HG03175 (cell line): ENCODE data around the gene C5orf63.
"Not testable (repeated sequence)": the region's sequence is repeated elsewhere in the genome, so short reads cannot be mapped to it uniquely, and the experiment has no call there.

ENCODE experiments used
- ATAC-seq: cut with Tn5 transposase; IDR thresholded peaks from one replicate; pipeline ENCODE4 v1.9.1; 2021; ENCODE audit warnings: mild to moderate bottlenecking, moderate library complexity; ENCODE audit not compliant: unreplicated experiment

The C5orf63 gene

DNA sequence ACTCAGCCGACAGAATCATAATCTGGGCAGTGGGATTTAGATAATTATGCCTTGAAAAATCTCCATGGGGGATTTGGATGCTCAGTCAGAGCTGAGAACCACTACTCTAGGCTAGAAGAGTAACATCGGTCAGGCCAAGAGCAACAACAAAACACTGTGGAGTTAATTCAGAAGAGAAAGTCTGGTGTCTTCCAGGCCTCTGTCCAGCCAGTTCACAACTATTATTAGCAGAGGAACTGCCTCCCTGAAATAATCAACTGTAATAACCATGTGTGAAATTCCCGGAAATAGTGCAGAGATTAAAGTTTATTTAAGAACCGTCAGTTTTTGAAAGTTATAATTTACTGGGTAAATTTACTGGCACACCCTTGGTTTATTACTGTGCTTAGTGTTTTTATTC is 34.8 kb downstream of the C5orf63 start:
- no peak for ATAC-seq

DNA sequence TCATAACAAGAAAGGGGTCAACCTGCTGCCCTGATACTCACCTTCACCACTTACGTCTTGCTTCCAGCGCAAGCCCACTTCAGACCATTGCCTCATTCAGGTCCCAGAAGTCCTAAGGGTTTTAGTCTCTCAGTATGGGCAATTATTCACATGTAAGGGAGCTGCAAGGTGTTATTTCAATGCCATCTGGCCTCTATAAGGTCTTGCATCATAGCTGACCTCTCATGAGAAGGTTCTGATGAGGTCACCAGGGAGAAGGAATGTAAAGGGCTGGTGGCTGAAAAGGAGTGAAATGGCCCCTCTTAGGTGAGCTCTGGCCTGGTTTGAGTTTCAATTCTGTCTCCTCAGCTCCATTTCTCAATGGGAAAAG is 41.5 kb downstream of the C5orf63 start:
- ATAC-seq: no peak

DNA sequence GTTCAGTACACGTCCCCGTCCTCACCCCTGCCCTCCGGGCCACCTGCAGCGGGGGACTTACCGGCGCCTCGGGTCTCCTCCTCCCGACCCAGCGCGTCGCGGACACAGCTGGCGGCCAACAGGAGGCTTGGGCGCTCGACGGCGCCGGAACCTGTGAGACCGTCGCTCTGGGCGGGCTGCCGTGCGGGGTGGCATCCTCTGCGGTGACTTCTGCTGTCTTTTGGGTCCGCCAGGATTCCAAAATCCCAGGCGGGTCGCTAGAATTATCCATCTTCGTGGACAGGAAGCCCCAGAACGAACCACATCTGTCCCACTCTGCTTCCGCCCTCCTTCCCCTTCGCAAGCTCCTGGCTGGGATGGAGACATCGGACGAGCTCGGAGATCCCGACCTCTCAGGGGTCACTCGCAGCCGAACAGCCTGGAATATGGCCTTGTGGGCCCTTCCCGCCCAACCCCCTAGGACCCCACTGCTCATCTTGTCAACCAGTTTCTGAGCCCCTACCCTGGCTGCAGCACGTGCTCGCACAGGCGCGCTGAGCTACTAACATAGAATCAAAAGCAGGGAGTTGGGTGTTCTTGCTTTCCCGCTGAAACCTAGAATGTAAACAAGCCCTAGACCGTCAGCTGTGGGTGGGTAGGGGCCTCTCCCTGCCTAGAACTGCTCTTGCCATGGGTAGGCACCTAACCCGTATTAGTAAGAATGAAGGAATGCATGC is 42.0 kb downstream of the C5orf63 start:
- peak; percentile 26 for ATAC-seq

DNA sequence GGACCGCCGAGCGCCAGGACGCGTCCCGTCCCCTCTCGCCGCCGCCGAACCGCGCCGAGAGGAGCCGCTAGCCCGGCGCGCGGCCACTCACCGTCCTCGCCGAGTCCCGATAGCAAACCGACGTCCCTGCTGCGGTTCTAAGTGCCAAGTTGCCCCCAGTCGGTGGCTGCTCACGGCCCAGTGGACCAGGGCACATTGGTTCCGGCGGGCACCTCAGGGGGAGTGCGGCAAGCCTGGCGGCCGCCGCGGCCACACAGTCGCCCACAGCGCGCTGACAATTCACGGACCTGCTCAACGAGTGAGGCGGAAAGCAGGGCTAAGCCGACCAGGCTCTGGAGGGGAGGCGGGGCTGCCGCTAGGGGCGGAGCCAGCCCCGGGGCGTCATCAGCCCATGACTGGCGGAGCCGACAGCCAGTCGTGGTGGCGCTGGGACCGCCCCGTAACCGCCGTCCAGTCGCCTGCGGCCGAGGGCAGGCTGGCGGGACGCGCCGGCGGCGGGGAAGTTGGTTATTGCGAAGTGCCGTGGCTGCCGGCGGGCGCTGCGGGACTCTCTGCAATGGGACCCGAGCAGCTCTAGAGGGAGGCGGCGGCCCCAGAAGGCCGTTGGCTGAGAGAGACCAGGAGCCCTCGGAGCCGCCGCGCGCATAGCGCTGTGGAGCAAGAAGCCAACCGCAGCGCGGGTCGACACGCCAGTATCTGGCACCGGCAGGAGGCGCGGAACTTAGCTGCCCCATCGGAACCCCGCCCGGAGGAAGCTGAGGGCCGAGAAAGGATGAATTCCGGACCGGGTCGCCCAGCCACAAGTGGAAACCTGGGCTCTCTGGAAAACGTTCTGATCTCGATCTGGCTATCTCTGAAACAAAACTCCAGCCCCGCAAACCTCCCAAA is 42.8 kb downstream of the C5orf63 start, which contains the start of gene MARCHF3:
TSS of gene MARCHF3 (minus strand) at position 300 of the 888 bp plus-strand sequence. CDS start 112,387 bp downstream, outside the sequence.
- peak; percentile 95 for ATAC-seq

DNA sequence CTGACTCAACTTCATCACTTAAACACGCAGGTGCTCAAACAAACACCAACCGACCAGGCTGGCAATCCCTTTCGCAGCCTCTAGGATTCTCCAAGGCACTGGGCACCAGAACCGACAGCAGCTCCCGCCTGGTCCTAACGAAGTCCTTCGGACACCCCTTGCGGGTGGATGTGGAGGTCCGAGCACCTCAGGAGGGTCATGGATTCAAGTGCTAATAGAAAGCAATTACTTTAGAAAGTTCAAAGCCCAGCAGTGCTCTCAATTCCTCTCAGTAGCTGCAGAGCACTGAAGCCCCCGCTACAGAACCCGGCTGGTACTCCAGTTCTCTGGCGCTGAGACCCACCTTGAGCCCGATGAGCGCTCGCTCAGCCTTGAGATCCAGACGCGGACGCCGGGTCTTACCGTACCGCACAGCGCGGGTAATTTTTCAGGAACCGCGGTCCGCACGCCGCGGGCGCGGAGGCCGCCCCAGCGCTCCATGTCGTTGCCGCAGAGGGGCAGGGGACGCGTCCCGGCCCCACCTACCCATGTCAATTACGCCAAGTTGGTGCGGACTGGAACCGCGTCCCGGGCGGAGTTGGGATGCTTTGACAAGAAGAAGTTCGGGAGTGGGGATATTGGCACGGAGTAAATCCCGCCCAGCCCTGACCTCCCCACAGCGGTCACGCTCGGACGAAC is 43.6 kb downstream of the C5orf63 start:
- ATAC-seq: peak; percentile 19

DNA sequence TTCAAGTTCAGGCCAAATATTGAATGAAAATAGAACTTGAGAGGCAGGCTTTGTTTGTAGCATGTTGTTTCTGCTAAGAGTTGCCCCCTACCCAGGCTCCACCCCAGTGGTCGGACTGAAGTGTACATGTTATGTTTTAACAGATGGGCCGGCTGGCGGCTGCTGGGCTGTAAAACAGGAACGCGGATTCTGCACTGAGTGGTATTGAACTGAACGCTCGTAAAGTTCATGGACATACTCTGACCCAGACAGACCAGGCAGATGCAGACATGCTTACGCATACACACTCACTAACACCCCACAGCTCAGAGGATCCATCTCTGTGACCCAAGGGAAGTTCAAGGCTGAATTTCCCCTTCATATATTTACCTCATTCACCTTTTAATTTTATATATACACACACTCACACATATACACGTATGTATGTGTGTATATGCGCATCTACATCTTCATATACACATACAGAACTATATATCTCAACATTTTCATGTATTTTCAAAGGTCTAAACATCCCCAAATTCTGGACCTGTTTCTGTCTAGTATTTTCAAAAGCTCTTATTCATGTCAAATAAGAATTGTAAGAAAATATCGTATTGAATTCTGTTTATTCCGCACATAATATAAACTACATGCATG is 44.4 kb downstream of the C5orf63 start:
- no peak for ATAC-seq

DNA sequence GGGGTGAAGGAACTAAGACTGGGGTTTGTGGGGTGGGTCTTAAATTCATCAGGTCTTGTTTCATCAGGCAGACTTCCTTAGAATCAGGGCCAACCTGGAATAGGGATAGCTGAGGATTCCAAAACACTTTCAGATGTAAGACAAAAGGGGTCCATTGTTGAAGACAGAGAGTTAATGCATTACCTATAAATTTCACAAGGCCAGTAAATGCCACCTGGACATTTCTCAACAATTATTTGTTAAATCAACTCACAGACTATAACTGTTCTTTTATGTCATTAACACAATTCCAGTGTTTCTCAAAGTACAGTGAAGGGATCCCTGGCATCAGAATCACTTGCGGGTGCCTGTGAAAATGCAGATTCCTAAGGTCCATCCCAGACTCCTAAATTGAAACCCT is 45.8 kb downstream of the C5orf63 start:
- no peak for ATAC-seq

DNA sequence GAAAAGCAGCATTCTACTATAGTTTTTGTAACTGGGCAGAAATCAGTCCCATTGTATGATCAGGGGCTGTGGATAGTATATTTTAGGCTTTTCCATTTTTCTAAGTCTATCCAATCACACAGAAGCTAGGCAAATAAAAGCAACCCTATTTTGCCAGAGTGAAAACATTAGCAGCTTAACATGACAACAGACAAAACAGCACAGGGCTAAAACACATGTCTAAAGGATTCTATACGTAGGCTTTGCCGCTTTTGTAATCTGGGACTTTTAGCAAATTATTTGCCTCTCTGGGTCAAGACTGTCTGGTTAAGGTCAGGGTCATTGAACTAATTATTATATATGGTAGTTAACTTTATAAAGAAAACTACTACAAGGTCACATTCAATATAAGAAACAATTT is 47.1 kb downstream of the C5orf63 start:
- no peak for ATAC-seq

DNA sequence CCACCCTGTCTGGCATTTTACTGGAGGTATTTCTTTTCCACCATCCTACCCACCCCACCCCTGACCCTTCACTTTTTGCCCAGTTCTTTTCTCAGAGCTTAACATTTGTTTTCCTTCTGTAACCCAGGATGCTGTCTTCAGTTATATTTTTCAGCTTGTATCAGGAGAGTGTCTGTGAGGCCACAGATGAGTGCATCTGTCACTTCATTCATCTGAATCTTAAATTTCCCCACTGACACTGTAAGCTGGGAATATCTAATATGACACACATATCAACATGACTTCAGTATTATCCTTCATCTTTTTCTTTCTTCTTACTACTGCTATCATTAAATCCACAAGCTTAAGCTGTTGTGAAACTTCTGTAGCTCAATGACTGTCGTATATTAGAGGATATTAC is 47.8 kb downstream of the C5orf63 start:
- ATAC-seq: no peak

DNA sequence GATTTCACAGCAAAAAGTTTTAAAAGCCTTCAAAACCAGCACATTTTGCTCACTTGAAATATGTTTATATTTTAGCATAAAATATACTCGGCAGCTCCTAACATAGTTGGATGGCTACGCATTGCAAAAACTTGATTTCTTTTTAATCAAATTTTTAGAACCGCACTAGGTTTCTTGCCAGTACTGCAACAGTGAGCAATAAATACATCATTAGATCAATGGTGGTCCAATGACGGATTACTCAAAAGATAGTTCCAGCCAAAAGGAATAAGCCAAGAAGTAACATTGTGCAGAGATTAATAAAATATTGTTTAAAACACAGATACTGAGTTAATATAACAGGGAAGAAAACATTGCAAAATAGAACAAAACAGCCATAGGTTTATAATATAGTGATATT is 48.5 kb downstream of the C5orf63 start:
- ATAC-seq: no peak

DNA sequence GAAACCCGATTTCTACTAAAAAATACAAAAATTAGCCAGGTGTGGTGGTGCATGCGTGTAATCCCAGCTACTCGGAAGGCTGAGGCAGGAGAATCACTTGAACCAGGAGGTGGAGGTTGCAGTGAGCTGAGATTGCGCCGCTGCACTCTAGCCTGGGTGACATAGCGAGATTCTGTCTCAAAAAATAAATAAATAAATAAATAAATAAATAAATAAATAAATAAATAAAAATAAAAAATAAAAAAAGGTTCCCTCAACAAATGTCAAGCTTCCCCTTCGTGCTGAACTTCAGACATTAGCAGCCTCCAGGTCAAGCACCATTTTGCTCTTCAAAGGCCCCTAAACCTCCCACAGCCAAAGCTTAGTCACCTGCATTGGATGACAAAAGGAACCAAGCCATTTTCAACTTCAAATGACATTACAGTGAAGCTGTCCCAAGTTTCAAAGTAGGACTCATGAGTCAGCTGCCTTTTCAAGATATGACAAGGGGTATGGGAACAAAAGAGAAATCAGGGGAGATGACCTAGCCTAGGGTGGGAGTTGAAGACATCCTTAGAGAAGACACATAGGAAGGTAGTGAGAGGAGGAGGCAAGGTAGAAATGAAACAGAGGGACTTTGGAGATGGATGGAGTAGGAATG is 49.6 kb downstream of the C5orf63 start:
- not testable (repeated sequence) for ATAC-seq

DNA sequence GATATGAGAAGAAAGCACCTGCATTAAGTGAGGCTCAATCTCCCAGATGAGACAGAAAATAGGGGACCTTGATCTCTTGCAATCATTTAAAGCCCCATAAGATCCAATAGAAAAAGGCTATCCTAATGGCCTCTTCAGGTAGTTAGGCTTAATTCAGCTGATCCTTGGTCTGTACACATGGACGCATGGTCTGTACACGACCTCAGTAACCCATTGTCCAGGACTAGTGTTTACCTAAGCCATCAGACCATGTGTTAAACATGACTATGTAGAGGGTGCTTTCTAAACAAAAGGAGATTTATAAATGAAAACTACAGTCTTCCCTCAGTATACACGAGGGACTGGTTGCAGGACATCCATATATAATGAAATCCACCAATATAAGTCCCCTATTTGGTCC is 50.5 kb downstream of the C5orf63 start:
- no peak for ATAC-seq

DNA sequence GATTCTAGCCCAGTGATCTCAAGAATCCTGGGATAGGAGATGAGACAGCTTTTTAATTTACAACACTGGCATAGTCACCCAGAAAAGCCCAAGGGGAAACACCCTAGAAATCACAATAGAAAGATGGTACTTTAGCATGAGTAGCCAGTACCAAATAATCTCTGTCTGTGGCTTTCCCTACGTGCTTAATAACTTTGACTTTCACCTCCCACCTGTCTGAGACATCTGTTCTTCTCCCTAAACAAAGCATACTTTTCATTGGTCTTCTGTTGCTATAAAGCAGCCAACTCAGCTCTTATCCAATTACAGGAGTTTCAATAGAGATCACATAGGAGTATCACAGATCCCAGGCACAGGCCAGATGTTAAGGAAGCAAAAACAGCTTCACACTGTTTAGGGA is 53.4 kb downstream of the C5orf63 start:
- ATAC-seq: no peak

DNA sequence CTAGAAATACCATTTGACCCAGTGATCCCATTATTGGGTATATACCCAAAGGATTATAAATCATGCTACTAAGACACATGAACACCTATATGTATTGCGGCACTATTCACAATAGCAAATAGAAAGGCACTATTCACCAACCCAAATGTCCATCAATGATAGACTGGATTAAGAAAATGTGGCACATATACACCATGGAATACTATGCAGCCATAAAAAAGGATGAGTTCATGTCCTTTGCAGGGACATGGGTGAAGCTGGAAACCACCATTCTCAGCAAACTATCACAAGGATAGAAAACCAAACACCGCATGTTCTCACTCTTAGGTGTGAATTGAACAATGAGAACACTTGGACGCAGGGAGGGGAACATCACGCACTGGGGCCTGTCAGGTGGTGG is 56.6 kb downstream of the C5orf63 start:
- not testable (repeated sequence) for ATAC-seq

DNA sequence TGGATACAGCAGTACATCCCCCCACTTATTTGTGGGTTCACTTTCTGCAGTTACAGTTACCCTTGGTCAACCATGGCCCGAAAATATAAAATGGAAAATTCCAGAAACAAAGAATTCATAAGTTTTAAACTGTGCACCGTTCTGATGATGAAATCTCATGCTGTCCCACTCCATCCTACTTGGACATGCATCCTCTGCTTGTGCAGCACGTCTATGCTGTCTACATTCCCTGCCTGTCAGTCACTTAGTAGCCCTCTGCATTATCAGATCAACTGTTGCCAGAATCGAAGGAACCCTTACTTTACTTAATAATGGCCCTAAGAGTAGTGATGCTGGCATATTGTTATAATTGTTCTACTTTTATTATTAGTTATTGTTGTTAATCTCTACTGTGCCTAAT is 57.6 kb downstream of the C5orf63 start:
- no peak for ATAC-seq

DNA sequence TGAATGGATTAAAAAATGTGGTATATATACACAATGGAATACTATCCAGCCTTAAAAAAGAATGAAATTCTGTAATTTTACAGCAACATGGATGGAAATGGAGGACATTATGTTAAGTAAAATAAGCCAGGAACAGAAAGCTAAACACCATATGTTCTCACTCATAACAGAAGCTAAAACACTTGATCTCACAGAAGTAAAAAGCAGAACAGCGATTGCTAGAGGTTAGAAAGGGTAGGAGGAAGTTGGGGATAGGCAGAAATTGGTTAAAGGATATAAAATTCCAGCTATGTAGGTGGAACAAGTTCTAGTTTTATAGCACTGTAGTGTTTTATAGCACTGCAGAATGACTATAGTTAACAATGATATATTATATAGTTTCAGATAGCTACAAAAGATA is 58.7 kb downstream of the C5orf63 start:
- peak; percentile 61 for ATAC-seq

DNA sequence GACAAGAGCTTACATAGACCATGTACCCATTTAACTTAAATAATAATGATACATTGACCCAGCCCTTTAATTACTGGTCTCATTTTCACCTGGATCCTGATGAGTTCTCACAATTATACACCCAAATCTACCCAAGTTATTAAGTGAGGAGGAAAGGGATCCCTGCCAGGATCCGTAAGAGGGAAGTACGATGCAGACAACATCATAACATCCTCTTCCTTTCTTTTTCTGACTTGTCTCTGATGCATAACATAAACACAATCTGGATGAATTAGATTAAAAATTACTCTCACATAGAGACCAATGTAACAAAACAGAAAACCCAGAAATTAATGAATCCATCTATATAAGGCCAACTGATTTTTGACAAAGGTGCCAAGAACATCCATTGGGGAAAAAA is 59.9 kb downstream of the C5orf63 start:
- no peak for ATAC-seq

DNA sequence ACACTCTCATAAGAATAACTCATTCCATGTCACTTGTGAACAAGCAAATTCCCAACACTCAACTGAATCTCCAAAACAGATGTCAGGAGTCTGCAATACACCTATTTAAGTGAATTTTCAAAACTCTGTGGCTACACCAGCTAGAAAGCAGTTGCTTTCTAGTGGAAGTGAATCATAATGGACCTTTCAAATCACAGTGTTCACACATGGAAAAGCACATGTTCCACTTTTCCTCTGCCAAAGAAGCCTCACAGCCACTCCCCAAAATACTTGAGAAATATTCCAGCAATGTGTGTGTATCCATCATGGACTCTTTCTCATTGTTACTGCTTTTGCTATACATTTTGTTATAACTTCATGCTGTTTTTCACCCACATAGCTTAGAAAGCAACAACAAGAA is 60.4 kb downstream of the C5orf63 start:
- ATAC-seq: no peak

DNA sequence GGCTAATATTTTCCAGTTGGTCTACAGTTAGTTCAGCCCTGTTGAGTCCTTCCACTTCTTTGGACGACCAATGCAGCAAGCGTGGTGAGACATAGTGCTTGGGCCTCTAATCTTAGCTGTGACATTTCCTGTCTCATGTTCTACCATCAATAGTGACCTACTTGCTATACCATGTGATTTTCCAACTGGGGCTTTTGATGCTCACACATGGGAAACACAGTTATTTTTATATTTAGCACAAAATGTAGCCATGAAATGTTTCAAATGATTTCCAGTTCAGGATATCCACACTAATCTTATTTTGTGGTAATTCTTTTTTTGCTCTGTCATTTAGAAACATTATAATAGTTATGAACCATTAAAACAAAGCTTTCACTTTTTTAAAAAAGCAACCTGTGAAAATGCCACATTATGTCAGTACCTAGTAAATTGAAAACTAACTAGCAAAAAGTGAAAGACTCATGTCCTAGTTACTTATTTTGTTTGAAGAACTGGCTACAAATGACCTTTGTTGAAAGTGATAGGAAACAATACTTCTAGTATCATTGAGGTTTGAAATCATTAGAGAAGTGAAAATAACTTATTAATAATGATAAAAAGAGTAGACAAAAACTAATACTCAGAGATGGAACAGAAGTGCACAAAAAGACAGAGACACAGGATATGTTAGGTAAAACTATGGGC is 61.2 kb downstream of the C5orf63 start:
- ATAC-seq: peak; percentile 76

DNA sequence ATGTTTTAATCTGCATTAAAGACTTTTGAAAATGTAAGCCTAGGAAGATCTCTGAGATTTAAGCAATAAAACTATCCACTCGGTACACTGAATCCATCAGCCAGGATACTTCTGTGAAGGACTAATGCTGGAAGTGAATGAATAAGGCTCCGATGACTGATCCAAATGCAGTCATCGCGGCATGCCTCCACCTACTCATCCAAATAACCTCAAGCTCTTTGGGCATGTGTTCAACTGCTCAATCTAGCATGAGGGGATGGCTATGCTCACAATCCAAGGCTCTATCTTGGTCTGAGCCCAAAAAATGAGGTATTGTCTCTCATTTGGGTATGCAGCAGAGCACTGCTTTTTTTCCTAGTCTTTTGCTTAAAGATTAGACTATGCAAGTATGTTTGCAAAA is 62.1 kb downstream of the C5orf63 start:
- ATAC-seq: no peak
